Suprapubic skin (tissue), 4 donors: ENCODE results near the gene STARD3NL.

Experiments
- POLR2A ChIP-seq, 2 donors: fragments of 450-650 bp; IDR thresholded peaks; one replicate each; pipeline ENCODE4 v1.6.1; 2017; ENCODE audit warnings: antibody characterized with exemption in 2 of 2, mild to moderate bottlenecking in 2 of 2, moderate library complexity in 2 of 2
- POLR2AphosphoS5 ChIP-seq, 3 donors: sonication (generic); formaldehyde crosslinking; IDR thresholded peaks; one replicate each; pipeline ENCODE4 v1.6.1; 2017; ENCODE audit warnings: antibody characterized with exemption in 3 of 3
- TF ChIP-seq, protein P1 (sequence below), 2 donors: fragments of 200-600 bp in 1 of 2; fragments of 450-650 bp in 1 of 2; sonication (generic) in 1 of 2; IDR thresholded peaks; one replicate each; pipeline ENCODE4 v1.5.1; 2016 to 2019; ENCODE audit warnings: antibody characterized with exemption in 2 of 2, mild to moderate bottlenecking in 1 of 2, moderate library complexity in 1 of 2

DNA sequence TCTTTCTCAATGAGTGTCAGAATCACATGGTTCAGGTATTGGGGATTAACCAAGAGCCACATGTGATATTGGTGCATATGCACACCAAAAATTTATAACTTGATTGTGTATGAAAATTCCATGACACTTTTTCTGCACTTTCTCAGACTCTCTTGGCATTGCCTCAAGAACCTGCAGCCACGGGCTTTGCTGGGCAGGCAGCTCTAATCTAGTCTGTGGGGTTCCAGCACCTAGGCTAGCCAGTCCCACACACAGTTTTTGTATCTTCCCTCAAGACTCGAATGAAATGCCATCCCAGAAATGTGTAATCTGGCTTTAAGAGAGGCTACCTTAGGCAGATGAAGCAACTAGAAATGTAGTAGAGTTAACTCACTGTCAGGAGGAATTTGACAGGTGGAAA is 21.7 kb downstream of the STARD3NL start:
- TF ChIP-seq, protein P1, sequence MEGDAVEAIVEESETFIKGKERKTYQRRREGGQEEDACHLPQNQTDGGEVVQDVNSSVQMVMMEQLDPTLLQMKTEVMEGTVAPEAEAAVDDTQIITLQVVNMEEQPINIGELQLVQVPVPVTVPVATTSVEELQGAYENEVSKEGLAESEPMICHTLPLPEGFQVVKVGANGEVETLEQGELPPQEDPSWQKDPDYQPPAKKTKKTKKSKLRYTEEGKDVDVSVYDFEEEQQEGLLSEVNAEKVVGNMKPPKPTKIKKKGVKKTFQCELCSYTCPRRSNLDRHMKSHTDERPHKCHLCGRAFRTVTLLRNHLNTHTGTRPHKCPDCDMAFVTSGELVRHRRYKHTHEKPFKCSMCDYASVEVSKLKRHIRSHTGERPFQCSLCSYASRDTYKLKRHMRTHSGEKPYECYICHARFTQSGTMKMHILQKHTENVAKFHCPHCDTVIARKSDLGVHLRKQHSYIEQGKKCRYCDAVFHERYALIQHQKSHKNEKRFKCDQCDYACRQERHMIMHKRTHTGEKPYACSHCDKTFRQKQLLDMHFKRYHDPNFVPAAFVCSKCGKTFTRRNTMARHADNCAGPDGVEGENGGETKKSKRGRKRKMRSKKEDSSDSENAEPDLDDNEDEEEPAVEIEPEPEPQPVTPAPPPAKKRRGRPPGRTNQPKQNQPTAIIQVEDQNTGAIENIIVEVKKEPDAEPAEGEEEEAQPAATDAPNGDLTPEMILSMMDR (IDR thresholded peaks at IDR 0.05), result no peak
- TF ChIP-seq POLR2AphosphoS5 (IDR thresholded peaks at IDR 0.05) (no peak), POLR2A (IDR thresholded peaks at IDR 0.05) (no peak)
